ENCODE results near the gene GPC6. TPM values are rescaled to one million over a fixed set of nuclear protein-coding genes. Genes with fewer than 3 reads are reported as not detected.

Gene GPC6
- polyA plus RNA-seq, 6 donors from 2014 or later, result not detected

- no peak for ATAC-seq (ENCODE audit: low read depth in 2 of 2)
- peaks cover 0 to 3% (median 0%) of the 10 kb centered on the region in 3 donors for H3K27me3 Mint-ChIP-seq
- no peaks in the 10 kb centered on the region for H3K9me3 Mint-ChIP-seq
- no peak for DNase-seq
- H3K27ac Mint-ChIP-seq, result no peak overlapping the region
- H3K4me3 Mint-ChIP-seq, result no peak overlapping the region
- no peaks in the 10 kb centered on the region for H3K36me3 Mint-ChIP-seq
- peaks cover 0 to 4% (median 0%) of the 10 kb centered on the region in 3 donors for H3K4me1 Mint-ChIP-seq
Measured at GRCh38 chr13:94344126-94344818, 1117.7 kb downstream of the GPC6 start.

- Mint-ChIP-seq H3K27me3 (peaks cover 0 to 8% (median 0%) of the 10 kb centered on the region in 3 donors), H3K9me3 (no peaks in the 10 kb centered on the region), H3K4me1 (peaks cover 0 to 4% (median 0%) of the 10 kb centered on the region in 3 donors), H3K36me3 (no peaks in the 10 kb centered on the region), H3K27ac (peak overlapping the region in 1 of 6 donors; percentile 9), H3K4me3 (no peak overlapping the region)
- peak; percentile 28 to 35 for ATAC-seq (ENCODE audit: low read depth in 2 of 2)
- DNase-seq, result no peak
Measured at GRCh38 chr13:94345374-94346195, 1119.0 kb downstream of the GPC6 start.

GRCh38 chr13:94346261-94347019 is 1119.8 kb downstream of the GPC6 start:
- Mint-ChIP-seq H3K27me3 (peaks cover 0 to 8% (median 0%) of the 10 kb centered on the region in 3 donors), H3K4me1 (peaks cover 0 to 4% (median 0%) of the 10 kb centered on the region in 3 donors), H3K27ac (no peak overlapping the region)

GRCh38 chr13:94351292-94351990 is 1124.8 kb downstream of the GPC6 start:
- ATAC-seq (ENCODE audit: low read depth in 2 of 2), result no peak
- Mint-ChIP-seq H3K9me3 (no peaks in the 10 kb centered on the region), H3K27ac (peak overlapping the region in 1 of 6 donors; percentile 26), H3K27me3 (peaks cover 0 to 8% (median 4%) of the 10 kb centered on the region in 3 donors), H3K4me3 (no peak overlapping the region), H3K36me3 (no peaks in the 10 kb centered on the region), H3K4me1 (peaks cover 0 to 4% (median 0%) of the 10 kb centered on the region in 3 donors)
- no peak for DNase-seq

More at GRCh38 chr13:94346261-94347019, 1119.8 kb downstream of the GPC6 start:
- Mint-ChIP-seq H3K9me3 (no peaks in the 10 kb centered on the region), H3K36me3 (no peaks in the 10 kb centered on the region), H3K4me3 (no peak overlapping the region)
- DNase-seq (no peak), ATAC-seq (ENCODE audit: low read depth in 2 of 2) (no peak)

GRCh38 chr13:94352057-94352456 is 1125.5 kb downstream of the GPC6 start:
- ATAC-seq (ENCODE audit: low read depth in 2 of 2) (no peak), DNase-seq (no peak)
- H3K27ac Mint-ChIP-seq, result no peak overlapping the region
- peaks cover 1 to 10% (median 4%) of the 10 kb centered on the region in 3 donors for H3K27me3 Mint-ChIP-seq
- peaks cover 0 to 4% (median 0%) of the 10 kb centered on the region in 3 donors for H3K4me1 Mint-ChIP-seq
- H3K36me3 Mint-ChIP-seq, result no peaks in the 10 kb centered on the region
- H3K9me3 Mint-ChIP-seq, result no peaks in the 10 kb centered on the region
- no peak overlapping the region for H3K4me3 Mint-ChIP-seq

GRCh38 chr13:94353167-94353710 is 1126.6 kb downstream of the GPC6 start:
- ATAC-seq (ENCODE audit: low read depth in 2 of 2), result no peak
- H3K27ac Mint-ChIP-seq, result peak overlapping the region in 1 of 6 donors; percentile 54
- H3K9me3 Mint-ChIP-seq, result no peaks in the 10 kb centered on the region
- peaks cover 8 to 14% (median 8%) of the 10 kb centered on the region in 3 donors for H3K27me3 Mint-ChIP-seq
- H3K36me3 Mint-ChIP-seq, result no peaks in the 10 kb centered on the region
- H3K4me3 Mint-ChIP-seq, result no peak overlapping the region
- H3K4me1 Mint-ChIP-seq, result peaks cover 0 to 4% (median 0%) of the 10 kb centered on the region in 3 donors
- no peak for DNase-seq

GRCh38 chr13:94359875-94360274 is 1133.3 kb downstream of the GPC6 start:
- Mint-ChIP-seq H3K4me3 (no peak overlapping the region), H3K9me3 (no peaks in the 10 kb centered on the region), H3K27ac (peak overlapping the region in 1 of 6 donors; percentile 41), H3K27me3 (peaks cover 6 to 8% (median 8%) of the 10 kb centered on the region in 3 donors), H3K36me3 (no peaks in the 10 kb centered on the region), H3K4me1 (peaks cover 0 to 4% (median 0%) of the 10 kb centered on the region in 3 donors)
- ATAC-seq (ENCODE audit: low read depth in 2 of 2) (no peak), DNase-seq (no peak)

GRCh38 chr13:94362411-94362909 is 1135.9 kb downstream of the GPC6 start:
- Mint-ChIP-seq H3K4me3 (no peak overlapping the region), H3K27me3 (peaks cover 7 to 8% (median 8%) of the 10 kb centered on the region in 3 donors), H3K4me1 (peaks cover 0 to 4% (median 0%) of the 10 kb centered on the region in 3 donors), H3K27ac (no peak overlapping the region), H3K36me3 (no peaks in the 10 kb centered on the region), H3K9me3 (no peaks in the 10 kb centered on the region)
- peak; percentile 56 for DNase-seq
- ATAC-seq (ENCODE audit: low read depth in 2 of 2), result peak; percentile 79 to 84

GRCh38 chr13:94366677-94367076 is 1140.1 kb downstream of the GPC6 start:
- Mint-ChIP-seq H3K4me1 (peaks cover 0 to 4% (median 0%) of the 10 kb centered on the region in 3 donors), H3K36me3 (no peaks in the 10 kb centered on the region), H3K4me3 (no peak overlapping the region), H3K27me3 (peaks cover 23 to 24% (median 23%) of the 10 kb centered on the region in 3 donors), H3K9me3 (no peaks in the 10 kb centered on the region), H3K27ac (no peak overlapping the region)
- ATAC-seq (ENCODE audit: low read depth in 2 of 2) (no peak), DNase-seq (no peak)

- no peak overlapping the region for H3K4me3 Mint-ChIP-seq
- DNase-seq (no peak), ATAC-seq (ENCODE audit: low read depth in 2 of 2) (no peak)
- H3K27ac Mint-ChIP-seq, result no peak overlapping the region
- H3K4me1 Mint-ChIP-seq, result no peaks in the 10 kb centered on the region
- peaks cover 0 to 2% (median 0%) of the 10 kb centered on the region in 7 donors for H3K9me3 Mint-ChIP-seq
- H3K36me3 Mint-ChIP-seq, result no peaks in the 10 kb centered on the region
- H3K27me3 Mint-ChIP-seq, result peaks cover 24 to 30% (median 30%) of the 10 kb centered on the region in 3 donors
Measured at GRCh38 chr13:94369972-94370436, 1143.4 kb downstream of the GPC6 start.

- ATAC-seq (ENCODE audit: low read depth in 2 of 2) (no peak), DNase-seq (no peak)
- no peak overlapping the region for H3K27ac Mint-ChIP-seq
- no peak overlapping the region for H3K4me3 Mint-ChIP-seq
- H3K27me3 Mint-ChIP-seq, result peaks cover 24 to 25% (median 24%) of the 10 kb centered on the region in 3 donors
- H3K4me1 Mint-ChIP-seq, result no peaks in the 10 kb centered on the region
- H3K36me3 Mint-ChIP-seq, result no peaks in the 10 kb centered on the region
- H3K9me3 Mint-ChIP-seq, result peaks cover 0 to 2% (median 0%) of the 10 kb centered on the region in 7 donors
Measured at GRCh38 chr13:94371855-94372254, 1145.2 kb downstream of the GPC6 start.

- no peak for ATAC-seq (ENCODE audit: low read depth in 2 of 2)
- H3K27me3 Mint-ChIP-seq, result peaks cover 8 to 11% (median 10%) of the 10 kb centered on the region in 3 donors
- H3K27ac Mint-ChIP-seq, result peak overlapping the region in 1 of 6 donors; percentile 50
- peaks cover 0 to 4% (median 2%) of the 10 kb centered on the region in 7 donors for H3K9me3 Mint-ChIP-seq
- H3K4me3 Mint-ChIP-seq, result no peak overlapping the region
- no peaks in the 10 kb centered on the region for H3K36me3 Mint-ChIP-seq
- DNase-seq, result no peak
- no peaks in the 10 kb centered on the region for H3K4me1 Mint-ChIP-seq
Measured at GRCh38 chr13:94382517-94382916, 1155.9 kb downstream of the GPC6 start.
